HepG2 (cell line): ENCODE measurements around the gene MTHFD1L. TPM values are rescaled to one million over a fixed set of nuclear protein-coding genes. Genes with fewer than 3 reads are reported as not detected.

Experiments used
- ARID5B ChIP-seq: IDR thresholded peaks from 2 replicates; pipeline ENCODE4 v1.4.0; 2020; ENCODE audit warnings: mild to moderate bottlenecking, missing genetic modification reagents
- ARNTL ChIP-seq: sonication (generic); formaldehyde crosslinking; IDR thresholded peaks from 2 replicates; pipeline ENCODE4 v1.4.0; 2020; ENCODE audit warnings: mild to moderate bottlenecking, missing genetic modification reagents
- BRD4 ChIP-seq: sonication (generic); formaldehyde crosslinking; IDR thresholded peaks from 2 replicates; pipeline ENCODE4 v1.4.0; 2020; ENCODE audit warnings: missing genetic modification reagents
- EEA1 ChIP-seq: sonication (generic); formaldehyde crosslinking; IDR thresholded peaks from 2 replicates; pipeline ENCODE4 v1.5.1; 2020; ENCODE audit warnings: mild to moderate bottlenecking, missing genetic modification reagents, borderline replicate concordance
- ESRRA ChIP-seq: sonication (generic); formaldehyde crosslinking; IDR thresholded peaks from 2 replicates; pipeline ENCODE4 v1.5.1; 2020; ENCODE audit warnings: mild to moderate bottlenecking, low read depth, missing genetic modification reagents
- KLF16 ChIP-seq, 2 experiments: sonication (generic) in 1 of 2; formaldehyde crosslinking in 1 of 2; IDR thresholded peaks; 2 replicates each; pipeline versions ENCODE4 v1.6.1 to v1.8.0; 2016 to 2023; ENCODE audit warnings: missing genetic modification reagents in 2 of 2, missing compliant biosample characterization in 1 of 2
- SAFB2 ChIP-seq: sonication (generic); formaldehyde crosslinking; IDR thresholded peaks from 2 replicates; pipeline ENCODE4 v1.5.1; 2020; ENCODE audit warnings: missing genetic modification reagents, low read depth, mild to moderate bottlenecking, borderline replicate concordance
- SKI ChIP-seq: fragments of 450-650 bp; IDR thresholded peaks from one replicate; pipeline ENCODE4 v1.6.1; 2018; ENCODE audit warnings: mild to moderate bottlenecking; ENCODE audit not compliant: partially characterized antibody
- SMYD3 ChIP-seq: sonication (generic); formaldehyde crosslinking; IDR thresholded peaks from 2 replicates; pipeline ENCODE4 v1.8.1; 2023; ENCODE audit warnings: mild to moderate bottlenecking, missing genetic modification reagents
- SUZ12 ChIP-seq: fragments of 150-350 bp; IDR thresholded peaks from 2 replicates; pipeline ENCODE4 v1.6.1; 2014; ENCODE audit warnings: low read depth, low read length
- ZHX1 ChIP-seq: sonication (generic); formaldehyde crosslinking; IDR thresholded peaks from 2 replicates; pipeline ENCODE4 v1.8.1; 2022; ENCODE audit warnings: low read depth, mild to moderate bottlenecking, missing genetic modification reagents
- ZNF460 ChIP-seq: sonication (generic); formaldehyde crosslinking; IDR thresholded peaks from 2 replicates; pipeline ENCODE4 v1.5.1; 2020; ENCODE audit warnings: missing genetic modification reagents, mild to moderate bottlenecking, borderline replicate concordance
- ZNF646 ChIP-seq: sonication (generic); formaldehyde crosslinking; IDR thresholded peaks from 2 replicates; pipeline ENCODE4 v1.9.0; 2021; ENCODE audit warnings: mild to moderate bottlenecking, missing genetic modification reagents
- ZNF777 ChIP-seq: sonication (generic); formaldehyde crosslinking; IDR thresholded peaks from 2 replicates; pipeline ENCODE4 v1.4.0; 2020; ENCODE audit warnings: missing genetic modification reagents
- ZSCAN29 ChIP-seq: sonication (generic); formaldehyde crosslinking; conservative IDR thresholded peaks from 2 replicates; pipeline ENCODE4 v1.4.0; 2020; ENCODE audit warnings: mild to moderate bottlenecking, missing genetic modification reagents
- polyA plus RNA-seq, 8 experiments: library from polyadenylated mRNA; depleted of rRNA in 3 of 8; stranded (reverse) in 7 of 8; unstranded in 1 of 8; fragments of >200 nt; fragmentation: Illumina TruSeq in 4 of 8; extraction: Trizol in 4 of 8; gene quantifications; 2 replicates each; pipeline versions ENCODE4 v1.2.1 to v1.2.3, GENCODE V29; 2011 to 2016; ENCODE audit warnings: low read depth in 4 of 8, missing spikeins in 1 of 8, mixed read lengths in 1 of 8; ENCODE audit not compliant: insufficient read depth in 1 of 8
- total RNA-seq, 5 experiments: library from RNA; depleted of rRNA; stranded (reverse); fragments of >200 nt; fragmentation: Illumina TruSeq; extraction: Trizol; gene quantifications; 2 replicates each; pipeline ENCODE4 v1.2.3, GENCODE V29; 2016; ENCODE audit warnings: low read depth in 1 of 5

MTHFD1L gene
- total and polyA plus RNA-seq, 2 of the 13 experiments (the other 11 are each of a cell fraction or from before 2014, with no cell fraction given) = 24.0 to 39.6 TPM

- TF ChIP-seq ZNF646 (peak; percentile 17; the same call in 1 of the 2 replicates), SAFB2 (CRISPR knock-in tag) (peak; percentile 85), ZHX1 (CRISPR knock-in tag) (peak; percentile 90), ESRRA (CRISPR knock-in tag) (peak; percentile 76; the same call in 1 of the 2 replicates), BRD4 (CRISPR knock-in tag) (peak; percentile 78; the same call in 1 of the 2 replicates), SMYD3 (no peak), KLF16 (CRISPR knock-in tag; IDR thresholded peaks at IDR 0.05) (peak; percentile 92 to 96; a peak in 3 of 4 replicates), ARNTL (CRISPR knock-in tag) (peak; percentile 100), SUZ12 (no peak), ZNF460 (0 out of 2 replicates have a peak, but pooled peaks have one; percentile 7), SKI (peak; percentile 96), ARID5B (peak; percentile 85), ZNF777 (CRISPR knock-in tag) (peak; percentile 81), EEA1 (0 out of 2 replicates have a peak, but pooled peaks have one; percentile 29), ZSCAN29 (0 out of 2 replicates have a peak, but pooled peaks have one; percentile 64)
These were observed 867 bp downstream of the MTHFD1L start (continued) for GRCh38 chr6:150866147-150866990.
